Right ventricle myocardium inferior (tissue), 1 donor: ENCODE measurements around the gene RIPOR3. TPM values are rescaled to one million over a fixed set of nuclear protein-coding genes. Genes with fewer than 3 reads are reported as not detected.
A peak's percentile ranks its signal among the peaks of the same experiment; 100 is the strongest.

Experiments
- ATAC-seq: fragments of 200-7000 bp; cut with Tn5 transposase; one replicate; pipeline ENCODE4 v1.9.1; 2020; ENCODE audit warnings: mild to moderate bottlenecking, moderate library complexity
- DNase-seq: peaks from one replicate; pipeline ENCODE4 v3.0.0; 2021; ENCODE audit errors: missing footprints
- intact Hi-C: fragments of 100-400 bp; cut with DNase I; formaldehyde crosslinking; loops from one replicate; pipeline ENCODE4 v1.11.0; 2022
- total RNA-seq: library from RNA; stranded (reverse); fragmentation: NEBNext Ultra II Directional; extraction: Animal tissue kit (Norgen Biotek cat#: 25700); gene quantifications from one replicate; pipeline ENCODE4 v1.2.1, GENCODE V29; 2021
- donor health status: DM: no; HTN: yes; CAD: no; lungs with severe emphysema.

RIPOR3 gene
- total RNA-seq, 1 donor from 2014 or later, result 8.3 TPM

DNA sequence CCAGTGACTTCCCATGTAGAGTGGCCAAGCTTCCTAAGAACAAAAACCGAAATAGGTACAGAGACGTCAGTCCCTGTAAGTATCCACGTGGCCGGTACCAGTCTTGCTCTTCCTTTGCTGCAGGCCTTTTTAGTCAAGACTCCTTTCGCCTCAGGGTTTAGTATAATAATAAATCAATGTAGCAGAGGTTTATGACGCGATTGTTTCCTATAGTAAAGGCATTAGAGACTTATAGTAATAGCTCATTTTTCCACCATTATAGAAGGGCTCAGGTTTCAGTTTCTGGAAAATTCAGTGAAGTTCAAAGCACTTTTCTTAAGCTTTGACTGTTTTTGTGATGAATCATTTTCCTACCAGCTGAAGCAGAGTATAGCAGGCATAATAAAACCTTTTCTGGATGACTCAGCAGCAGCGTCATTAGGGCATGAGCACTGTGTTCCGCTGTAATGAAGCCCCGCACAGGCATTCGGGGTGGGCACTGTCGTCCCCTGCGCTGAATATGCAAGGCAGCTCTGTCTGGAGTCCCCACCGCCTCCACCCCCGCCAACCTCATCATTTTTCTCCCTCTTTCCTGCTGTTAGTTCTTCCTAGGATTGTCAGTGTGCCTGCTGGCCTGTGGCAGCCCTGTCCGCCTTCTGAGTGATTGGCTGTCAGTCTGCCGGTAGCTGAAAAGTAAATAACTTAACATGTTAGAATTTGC lies 129.8 kb downstream of the RIPOR3 start:
- no peak for ATAC-seq
- no peak for DNase-seq
- intact Hi-C loops, result no loop called here

DNA sequence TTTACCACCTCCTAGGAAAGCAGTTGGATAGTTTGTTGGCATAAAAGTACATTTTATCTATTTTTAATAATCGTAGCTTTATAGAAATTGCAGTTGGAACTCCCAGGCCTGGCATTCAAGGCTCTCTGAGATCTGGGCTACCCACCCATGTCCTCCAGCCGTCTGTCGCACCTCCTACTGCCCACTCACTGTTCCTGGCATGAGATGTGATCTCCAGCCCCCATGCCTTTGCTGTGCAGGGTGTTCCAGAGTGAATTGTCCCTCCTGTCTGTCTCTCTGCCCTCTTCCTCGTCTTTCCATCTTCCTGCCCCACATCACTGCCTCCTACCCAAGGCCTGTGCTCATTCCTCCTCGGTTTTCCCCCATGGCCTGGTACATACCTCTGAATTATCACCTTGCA lies 130.5 kb downstream of the RIPOR3 start:
- ATAC-seq, result no peak
- intact Hi-C loops, result no loop called here
- no peak for DNase-seq

DNA sequence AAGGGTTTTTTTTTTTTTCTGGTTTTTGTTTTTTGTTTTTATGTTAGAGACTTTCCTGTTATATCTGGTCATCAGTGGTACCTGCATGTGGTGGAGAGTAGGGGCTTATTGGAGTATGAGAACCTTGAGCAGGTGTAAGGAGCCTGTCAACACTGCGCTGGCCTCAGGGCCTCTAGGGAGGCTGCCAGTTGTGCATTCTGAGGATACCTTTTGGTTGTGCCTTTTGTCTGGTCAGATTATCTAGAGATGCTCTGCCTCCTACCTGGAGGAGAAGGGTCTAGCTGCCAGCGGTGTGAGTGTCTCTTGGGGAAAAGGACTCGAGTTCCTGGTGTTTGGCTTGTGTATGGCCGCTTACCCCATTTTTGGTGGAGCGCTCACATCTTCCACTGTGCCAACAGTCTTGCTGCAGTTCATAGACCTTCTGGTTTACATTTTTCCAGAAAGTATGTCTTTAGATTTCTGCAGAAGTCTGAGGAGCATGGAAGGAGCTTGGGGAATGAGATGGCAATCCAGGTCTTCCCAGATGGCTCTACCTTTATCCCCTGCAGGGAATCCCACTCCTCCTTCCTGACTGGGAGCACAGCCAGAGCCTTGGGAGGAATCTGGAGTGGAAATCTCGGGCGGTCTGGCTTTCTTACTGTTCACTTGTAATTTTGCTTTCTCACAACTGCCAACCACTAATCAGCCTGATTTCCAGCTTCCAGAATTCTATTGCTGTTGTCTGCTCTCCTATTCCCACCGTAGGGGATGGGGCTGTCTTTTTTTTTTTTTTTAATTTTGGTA lies 131.3 kb downstream of the RIPOR3 start:
- ATAC-seq, result no peak

DNA sequence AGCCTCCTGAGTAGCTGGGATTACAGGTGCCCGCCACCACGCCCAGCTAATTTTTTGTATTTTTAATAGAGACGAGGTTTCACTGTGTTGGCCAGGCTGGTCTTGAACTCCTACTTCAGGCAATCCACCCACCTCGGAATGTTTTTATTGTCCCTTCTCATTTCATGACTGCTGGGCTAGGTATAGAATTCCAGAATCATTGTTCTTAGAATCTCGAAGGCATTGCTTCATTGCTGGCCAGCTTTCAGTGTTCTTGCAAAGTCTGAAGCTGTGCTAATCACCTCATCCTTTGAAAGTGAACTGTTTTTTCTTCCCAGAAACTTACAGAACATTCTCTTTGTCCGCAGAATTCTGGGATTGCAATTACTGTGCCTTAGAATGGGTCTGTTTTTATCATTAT lies 132.2 kb downstream of the RIPOR3 start:
- DNase-seq (no peak), ATAC-seq (no peak)
- intact Hi-C loops, result no loop called here

More for the DNA sequence above, 131.3 kb downstream of the RIPOR3 start:
- intact Hi-C loops, result no loop called here
- no peak for DNase-seq

DNA sequence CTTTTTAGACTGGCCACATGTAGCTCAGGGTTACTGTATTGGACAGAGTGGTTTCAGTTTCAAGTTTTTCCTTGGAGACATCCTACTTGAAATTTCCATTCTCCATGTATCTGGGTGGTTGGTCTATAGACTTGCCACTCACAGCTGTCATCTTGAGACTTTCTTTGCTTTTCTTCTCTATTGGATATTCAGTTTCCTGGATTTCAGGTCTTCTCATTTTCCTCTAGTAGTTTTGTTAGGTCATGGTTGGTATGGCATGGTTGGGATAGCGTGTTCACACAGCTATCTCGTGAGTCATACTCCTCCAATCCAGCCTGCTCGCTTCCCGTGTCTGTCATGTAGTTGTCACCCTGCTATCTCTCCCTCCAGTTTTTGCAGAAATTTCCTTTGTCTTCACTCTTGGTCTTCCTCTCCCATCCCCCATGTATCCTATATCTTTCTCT lies 132.8 kb downstream of the RIPOR3 start:
- DNase-seq, result no peak
- no peak for ATAC-seq

DNA sequence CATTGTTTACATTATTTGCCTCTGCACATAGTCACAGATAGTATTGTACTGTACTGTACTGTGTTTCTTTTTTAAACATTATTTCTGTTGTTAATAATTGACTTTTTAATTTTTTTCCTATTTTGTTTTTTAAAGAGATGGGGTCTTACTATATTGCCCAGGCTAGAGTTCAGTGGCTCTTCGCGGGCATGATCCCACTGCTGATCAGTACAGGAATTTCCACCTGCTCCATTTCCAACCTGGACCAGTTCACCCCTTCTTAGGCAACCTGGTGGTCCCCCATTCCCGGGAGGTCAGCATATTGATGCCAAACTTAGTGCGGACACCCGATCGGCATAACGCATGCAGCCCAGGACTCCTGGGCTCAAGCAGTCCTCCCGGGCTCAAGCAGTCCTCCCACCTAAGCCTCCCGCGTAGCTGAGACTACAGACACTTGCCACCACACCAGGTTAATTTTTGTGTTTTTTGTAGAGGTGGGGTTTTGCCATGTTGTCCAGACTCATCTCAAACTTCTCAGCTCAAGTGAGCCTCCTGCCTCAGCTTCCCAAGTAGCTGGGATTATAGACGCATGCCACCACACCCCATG lies 133.7 kb downstream of the RIPOR3 start:
- intact Hi-C loops, result no loop called here

More for the DNA sequence above, 132.8 kb downstream of the RIPOR3 start:
- intact Hi-C loops, result no loop called here

DNA sequence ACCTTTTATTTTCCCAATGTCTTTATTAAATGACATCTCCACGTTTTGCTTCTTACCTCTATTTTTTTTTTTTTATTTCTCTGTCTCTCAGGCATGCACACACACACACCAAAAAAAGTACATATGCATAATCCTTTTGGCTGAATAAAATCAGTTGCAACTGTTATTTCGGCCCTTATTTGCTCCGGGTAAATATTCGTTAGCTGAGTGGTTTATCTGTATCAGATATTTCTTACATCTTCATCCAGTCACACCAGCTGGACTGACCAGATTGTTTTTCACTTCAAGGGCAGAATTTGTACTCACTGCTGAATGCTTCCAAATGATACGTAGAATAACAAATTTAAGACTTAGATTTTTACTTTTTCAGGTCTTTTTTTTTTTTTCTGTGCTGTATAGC lies 135.7 kb downstream of the RIPOR3 start:
- DNase-seq, result no peak
- intact Hi-C loops, result no loop called here
- no peak for ATAC-seq

More for the DNA sequence above, 133.7 kb downstream of the RIPOR3 start:
- no peak for ATAC-seq
- DNase-seq, result no peak

DNA sequence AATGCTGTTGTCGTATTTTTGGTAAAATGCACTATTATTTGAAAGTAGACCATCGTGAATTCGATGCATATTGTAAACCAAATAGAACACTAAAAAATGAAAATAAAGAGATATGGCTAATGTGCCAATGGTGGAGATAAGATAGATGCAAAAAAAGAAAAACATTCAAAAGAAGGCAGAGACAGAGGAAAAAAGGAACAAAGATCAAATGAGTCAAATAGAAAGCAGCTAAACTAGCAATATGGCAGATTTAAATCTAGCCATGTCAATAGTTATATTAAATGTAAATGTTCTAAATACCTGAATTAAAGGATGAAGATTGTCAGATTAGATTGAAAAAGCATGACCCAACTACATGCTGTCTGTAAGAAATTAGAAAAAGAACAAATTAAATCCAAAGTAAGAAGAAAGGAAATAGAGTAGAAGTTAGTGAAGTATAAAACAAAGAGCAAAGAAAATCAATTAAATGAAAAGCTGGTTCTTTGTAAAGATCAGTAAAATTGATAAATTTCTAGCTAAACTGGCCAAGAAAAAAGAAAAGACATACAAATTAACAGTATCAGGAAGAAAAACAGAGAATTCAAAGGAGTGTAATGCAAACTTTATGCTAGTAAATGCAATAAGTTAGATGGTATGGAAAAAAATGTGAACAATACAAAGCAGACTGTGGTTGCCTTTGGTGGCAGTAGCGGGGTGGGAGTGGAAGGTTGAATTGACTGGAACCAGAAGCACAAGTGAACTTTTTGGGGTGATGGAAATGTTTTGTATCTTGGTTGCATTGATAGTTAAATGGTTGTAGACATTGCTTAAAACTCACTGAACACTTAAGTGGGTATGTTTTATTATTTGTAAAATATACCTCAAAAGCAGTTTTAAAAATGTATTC lies 136.4 kb downstream of the RIPOR3 start:
- intact Hi-C loops, result no loop called here
- DNase-seq (no peak), ATAC-seq (no peak)

DNA sequence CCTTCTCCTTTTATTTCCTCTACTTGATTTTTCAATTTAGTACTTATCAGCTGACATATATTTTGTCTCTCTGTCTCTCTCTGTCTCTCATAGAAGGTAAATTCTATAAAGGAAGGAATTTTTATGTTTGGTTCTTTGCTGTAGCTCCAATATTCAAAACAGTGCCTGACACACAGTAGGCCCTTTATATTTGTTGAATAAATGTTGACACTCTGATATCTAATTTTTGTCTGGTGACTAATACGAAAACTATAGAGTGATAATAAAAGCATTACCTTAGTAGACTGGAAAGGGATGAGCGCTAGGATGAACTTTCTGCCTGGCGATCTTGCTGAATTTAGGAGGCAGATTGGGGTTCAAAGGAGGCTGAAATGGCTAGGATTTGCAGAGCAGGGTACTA lies 138.4 kb downstream of the RIPOR3 start:
- no peak for ATAC-seq
- no peak for DNase-seq
- intact Hi-C loops, result no loop called here

DNA sequence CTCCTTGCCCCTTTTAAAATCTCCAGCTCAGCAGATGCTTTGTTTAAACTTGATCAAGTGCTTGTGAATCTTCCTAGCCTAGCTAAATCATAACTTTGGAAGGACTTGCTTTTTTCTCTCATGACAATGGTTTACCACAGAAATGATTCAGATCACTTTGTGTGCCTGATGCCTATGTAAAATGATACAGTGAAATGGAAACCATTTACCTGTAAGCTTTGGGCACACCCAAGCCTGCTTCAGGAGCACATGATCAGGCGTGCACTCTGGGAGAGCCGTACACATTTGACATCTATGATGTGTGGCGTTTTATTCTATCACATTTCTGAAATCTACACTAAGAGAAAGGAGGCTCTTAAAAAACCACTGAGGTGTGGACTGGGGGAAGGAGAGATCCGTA lies 140.1 kb downstream of the RIPOR3 start:
- ATAC-seq, result no peak

DNA sequence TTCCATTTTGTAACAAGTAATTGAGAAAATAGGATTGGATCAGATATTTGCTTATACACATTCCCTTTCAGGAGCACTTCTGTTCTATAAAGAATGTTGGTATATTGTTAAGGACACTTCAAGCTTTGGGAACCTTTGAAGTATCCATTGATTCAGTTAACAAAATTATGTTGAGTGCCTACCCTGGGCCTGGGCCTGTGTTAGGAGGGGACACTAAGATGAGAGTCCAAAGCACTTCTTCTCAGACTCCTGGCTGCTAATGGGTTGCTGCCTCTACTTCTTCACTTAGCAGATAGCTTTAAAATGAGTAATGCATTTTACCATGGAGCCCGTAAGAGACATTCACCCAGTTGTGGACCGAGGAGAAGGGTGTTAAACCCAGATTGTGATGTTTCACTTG lies 140.8 kb downstream of the RIPOR3 start:
- ATAC-seq, result no peak
- intact Hi-C loops, result no loop called here

More for the DNA sequence above, 140.1 kb downstream of the RIPOR3 start:
- DNase-seq, result no peak
- intact Hi-C loops, result no loop called here

DNA sequence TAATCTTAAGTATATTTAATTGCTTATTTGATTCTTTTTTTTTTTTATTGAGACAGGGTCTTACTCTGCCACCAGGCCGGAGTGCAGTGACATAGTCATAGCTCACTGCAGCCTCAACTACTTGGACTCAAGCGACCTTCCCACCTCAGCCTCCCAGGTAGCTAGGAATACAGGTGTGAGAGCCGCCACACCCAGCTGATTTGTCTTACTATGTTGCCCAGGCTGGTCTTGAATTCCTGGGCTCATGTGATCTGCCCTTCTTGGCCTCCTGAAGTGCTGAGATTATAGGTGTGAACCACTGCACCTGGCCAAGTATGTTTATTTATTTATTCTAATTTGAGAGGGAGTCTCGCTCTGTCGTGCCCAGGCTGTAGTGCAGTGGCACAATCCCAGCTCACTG lies 142.9 kb downstream of the RIPOR3 start:
- intact Hi-C loops, result no loop called here
- no peak for DNase-seq
- ATAC-seq, result no peak

More for the DNA sequence above, 140.8 kb downstream of the RIPOR3 start:
- no peak for DNase-seq

DNA sequence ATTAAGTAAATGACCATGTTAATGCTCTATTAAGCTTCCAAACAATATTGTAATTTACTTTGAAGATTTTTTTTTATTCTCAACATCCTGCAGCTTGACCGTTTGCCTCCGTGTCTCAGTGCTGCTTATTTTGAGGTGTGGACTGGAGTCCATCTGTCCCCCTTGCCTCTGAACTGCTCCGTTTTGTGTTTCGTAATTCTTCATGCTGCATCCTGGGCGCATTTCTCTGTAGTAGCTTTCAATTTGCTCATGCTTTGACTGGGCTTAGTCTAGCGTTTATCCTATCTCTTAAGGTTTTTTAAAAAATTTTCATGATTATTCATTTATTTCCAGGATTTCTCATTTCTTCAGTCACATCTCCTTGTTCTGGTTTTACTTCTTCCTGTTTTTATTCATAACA lies 143.4 kb downstream of the RIPOR3 start:
- DNase-seq, result no peak
- intact Hi-C loops, result no loop called here
- ATAC-seq, result no peak

DNA sequence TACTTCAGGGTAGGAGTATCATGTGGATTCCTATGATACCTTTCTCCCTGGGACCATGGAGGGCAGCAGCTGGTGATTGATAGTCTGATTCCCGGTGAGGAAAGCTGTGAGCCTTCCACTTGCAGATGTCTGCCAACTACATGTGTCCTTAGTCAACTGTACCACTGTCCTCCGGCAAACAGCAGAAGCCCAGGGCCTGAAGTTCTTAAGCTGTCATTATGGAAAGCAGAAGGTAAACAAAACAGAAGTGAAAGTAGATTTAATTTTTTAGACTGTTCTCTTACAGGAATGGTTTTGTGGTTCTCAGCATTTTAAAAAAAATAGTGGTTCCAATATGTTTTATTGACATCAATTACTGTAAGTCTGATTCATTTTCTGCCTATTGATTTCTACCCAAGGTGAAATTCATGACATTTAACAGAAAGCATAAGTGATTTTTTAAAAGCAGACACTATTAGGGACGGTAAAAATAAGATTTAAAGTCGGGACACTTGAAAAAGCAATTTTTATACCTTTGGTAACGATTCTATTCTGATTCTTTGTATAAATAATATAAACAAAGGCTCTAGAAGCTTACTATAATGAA lies 144.5 kb downstream of the RIPOR3 start:
- intact Hi-C loops, result no loop called here
- no peak for DNase-seq
- peak; percentile 48 for ATAC-seq

DNA sequence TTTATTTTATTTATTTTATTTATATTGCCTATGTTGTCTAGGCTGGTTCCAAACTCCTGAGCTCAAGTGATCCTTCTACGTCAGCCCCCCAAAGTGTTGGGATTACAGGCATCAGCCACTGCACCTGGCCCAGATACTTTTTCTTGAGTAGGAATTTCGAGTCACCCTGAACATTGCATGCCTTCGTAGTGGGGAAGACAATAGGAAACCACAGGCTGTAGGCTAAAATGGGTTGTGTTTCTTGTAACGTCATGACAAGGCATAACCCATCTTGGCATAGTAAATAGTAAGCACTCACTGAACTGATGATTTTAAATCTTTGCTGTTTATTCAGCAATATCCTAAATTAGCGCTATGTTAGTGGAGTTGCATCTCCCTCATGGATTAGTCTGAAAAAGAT lies 146.2 kb downstream of the RIPOR3 start:
- ATAC-seq (no peak), DNase-seq (no peak)
- intact Hi-C loops, result loop anchor here (2.0 kb wide), 1 partner anchor 26 kb away; no protein-coding TSS in a partner anchor

DNA sequence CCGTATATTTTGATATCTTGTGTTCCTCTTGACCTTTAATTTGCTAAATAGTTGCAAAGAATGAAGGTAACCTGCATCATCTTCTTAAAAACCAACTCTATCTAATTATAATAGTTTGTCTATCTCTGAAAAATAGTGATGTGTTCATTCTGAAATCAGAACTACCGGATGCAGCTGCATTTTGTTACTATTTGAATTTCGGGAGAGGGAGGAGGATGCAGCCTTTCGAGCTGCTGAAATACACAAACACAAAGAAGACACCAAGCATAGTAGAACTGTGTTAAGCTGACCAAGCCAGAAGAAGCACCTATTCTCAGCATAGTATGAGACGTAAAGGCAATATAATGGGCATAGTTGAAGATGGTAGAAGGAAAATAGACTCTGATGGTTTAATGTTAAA lies 148.0 kb downstream of the RIPOR3 start:
- DNase-seq (no peak), ATAC-seq (no peak)
- intact Hi-C loops, result no loop called here

DNA sequence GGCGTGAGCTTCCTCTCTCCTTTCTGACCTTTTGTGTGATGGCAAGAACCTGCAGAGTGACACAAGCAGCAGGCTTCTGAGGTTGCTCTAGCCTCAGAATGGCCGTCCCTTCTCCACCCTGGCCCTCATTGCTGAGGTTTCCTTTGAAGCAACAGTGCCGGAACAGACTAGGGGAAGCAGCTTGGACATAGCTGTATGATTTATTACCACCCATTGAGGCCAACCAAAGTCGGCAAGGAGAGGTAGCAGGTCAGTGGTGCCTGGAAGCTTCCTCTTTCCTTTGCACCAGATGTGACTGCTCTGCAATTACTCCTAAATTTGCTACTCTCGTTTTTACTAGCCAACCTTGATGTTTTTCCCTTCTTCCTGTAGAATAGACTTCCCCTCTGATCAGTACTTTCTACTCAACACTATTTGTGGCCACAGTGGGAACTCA lies 149.7 kb downstream of the RIPOR3 start:
- DNase-seq (no peak), ATAC-seq (no peak)
- intact Hi-C loops, result no loop called here
